Astrocyte of the hippocampus (primary cell): ENCODE data around the gene NOMO2.
"Not testable (repeated sequence)": the region's sequence is repeated elsewhere in the genome, so short reads cannot be mapped to it uniquely, and the experiment has no call there.

ENCODE experiments used
- DNase-seq: peaks from one replicate; pipeline ENCODE4 v3.0.0; 2011; ENCODE audit warnings: low read depth, low spot score

NOMO2 gene

DNA sequence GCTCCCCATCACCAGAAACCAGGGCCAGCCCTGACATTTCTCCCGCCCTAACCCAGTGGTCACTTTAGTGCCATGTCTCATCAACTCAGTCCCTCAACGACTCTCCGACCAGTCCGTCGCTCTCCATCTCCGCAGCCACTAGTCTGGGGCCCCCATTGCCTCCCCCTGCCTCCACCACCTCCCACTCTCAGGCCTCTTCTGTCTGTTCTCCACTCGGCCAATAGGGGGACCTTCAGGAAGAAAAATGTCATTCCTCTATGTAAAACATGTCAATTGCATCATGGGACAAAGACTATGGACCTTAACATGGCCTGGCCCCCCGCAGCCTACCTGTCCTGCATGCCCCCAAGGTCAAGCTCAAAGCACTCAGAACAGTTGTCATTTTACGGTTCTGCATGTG lies 39.3 kb downstream of the NOMO2 start:
- DNase-seq = not testable (repeated sequence)

- DNase-seq = not testable (repeated sequence)
Observed at GRCh38 chr16:18521445-18522181, 40.3 kb downstream of the NOMO2 start.

- not testable (repeated sequence) for DNase-seq
Observed at GRCh38 chr16:18518536-18519283, 43.2 kb downstream of the NOMO2 start.

GRCh38 chr16:18498430-18498829 lies 63.5 kb downstream of the NOMO2 start:
- DNase-seq = not testable (repeated sequence)

DNA sequence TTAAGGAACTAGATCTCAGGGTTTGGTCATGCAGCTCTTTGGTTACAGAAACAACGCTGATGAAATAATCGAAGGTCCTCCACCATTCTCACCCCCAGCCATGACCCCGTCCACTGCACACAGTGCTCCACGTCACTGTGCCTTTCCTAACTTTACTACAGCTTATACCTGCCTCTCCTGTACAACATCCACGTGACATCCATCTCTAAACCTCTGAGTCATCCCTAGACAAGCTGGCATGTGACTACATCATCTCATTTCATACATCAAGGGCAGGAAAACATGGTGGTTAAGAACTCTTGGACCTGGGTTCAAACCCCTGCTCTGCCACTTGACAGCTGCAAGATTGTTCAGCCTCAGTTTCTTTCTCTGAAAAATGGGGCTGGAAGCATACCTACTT lies 64.9 kb downstream of the NOMO2 start:
- DNase-seq = not testable (repeated sequence)

DNA sequence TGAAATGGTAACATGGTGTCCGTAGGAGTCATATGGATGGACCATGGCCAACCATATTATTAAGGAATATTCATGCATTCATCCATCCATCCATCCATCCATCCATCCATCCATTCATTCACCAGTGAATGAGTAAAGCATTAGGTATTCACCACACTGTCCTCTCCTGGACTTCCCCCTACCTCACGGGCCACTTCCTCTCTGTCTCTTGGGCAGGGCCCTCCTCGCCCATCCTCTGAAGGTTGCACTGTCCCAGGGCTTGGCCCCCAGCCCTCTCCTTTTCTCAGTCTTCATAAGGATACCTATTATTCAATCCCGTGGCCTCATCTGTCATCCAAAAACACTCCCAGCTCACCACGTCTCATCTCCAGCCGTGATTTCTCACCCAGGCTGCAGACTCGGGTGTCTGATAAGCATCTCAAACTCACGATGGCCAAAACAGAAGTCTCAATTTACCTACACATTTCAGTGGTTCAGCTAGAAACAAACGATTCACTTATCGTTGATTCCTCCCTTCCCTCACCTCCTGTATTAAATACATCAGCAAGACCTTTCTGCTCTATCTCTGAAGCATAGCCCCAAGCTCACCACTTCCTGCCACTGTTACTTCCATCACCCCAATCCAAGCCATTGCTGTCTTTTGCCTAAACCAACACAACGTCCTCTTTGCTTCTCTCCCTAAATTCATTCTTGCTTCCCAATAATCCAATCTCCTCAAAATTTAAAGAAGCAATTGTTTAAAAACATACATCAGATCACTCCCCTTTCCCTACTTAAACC lies 69.6 kb downstream of the NOMO2 start:
- DNase-seq = not testable (repeated sequence)

- DNase-seq = not testable (repeated sequence)
Observed at GRCh38 chr16:18436025-18436424, 125.9 kb downstream of the NOMO2 start.

DNA sequence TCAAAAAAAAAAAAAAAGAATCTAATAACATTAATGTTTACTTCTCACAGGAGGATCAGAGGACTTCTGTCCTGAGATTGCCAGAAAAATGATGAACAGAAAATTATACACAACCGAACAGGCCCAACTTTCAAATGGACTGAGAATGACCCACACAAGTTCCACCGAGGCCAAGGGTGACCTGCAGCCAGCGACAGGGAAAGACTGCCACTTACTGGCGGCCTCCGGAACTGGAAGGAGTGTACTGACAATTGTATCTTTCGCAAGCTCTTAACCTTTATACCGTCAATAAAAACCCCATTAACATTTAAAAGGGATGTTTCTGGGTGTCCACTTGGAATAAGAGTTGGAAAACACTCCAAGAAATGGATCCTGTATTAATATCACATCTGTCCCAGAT lies 146.1 kb downstream of the NOMO2 start:
- not testable (repeated sequence) for DNase-seq

DNA sequence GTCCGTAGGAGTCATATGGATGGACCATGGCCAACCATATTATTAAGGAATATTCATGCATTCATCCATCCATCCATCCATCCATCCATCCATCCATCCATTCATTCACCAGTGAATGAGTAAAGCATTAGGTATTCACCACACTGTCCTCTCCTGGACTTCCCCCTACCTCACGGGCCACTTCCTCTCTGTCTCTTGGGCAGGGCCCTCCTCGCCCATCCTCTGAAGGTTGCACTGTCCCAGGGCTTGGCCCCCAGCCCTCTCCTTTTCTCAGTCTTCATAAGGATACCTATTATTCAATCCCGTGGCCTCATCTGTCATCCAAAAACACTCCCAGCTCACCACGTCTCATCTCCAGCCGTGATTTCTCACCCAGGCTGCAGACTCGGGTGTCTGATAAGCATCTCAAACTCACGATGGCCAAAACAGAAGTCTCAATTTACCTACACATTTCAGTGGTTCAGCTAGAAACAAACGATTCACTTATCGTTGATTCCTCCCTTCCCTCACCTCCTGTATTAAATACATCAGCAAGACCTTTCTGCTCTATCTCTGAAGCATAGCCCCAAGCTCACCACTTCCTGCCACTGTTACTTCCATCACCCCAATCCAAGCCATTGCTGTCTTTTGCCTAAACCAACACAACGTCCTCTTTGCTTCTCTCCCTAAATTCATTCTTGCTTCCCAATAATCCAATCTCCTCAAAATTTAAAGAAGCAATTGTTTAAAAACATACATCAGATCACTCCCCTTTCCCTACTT lies 152.2 kb downstream of the NOMO2 start:
- DNase-seq = not testable (repeated sequence)

DNA sequence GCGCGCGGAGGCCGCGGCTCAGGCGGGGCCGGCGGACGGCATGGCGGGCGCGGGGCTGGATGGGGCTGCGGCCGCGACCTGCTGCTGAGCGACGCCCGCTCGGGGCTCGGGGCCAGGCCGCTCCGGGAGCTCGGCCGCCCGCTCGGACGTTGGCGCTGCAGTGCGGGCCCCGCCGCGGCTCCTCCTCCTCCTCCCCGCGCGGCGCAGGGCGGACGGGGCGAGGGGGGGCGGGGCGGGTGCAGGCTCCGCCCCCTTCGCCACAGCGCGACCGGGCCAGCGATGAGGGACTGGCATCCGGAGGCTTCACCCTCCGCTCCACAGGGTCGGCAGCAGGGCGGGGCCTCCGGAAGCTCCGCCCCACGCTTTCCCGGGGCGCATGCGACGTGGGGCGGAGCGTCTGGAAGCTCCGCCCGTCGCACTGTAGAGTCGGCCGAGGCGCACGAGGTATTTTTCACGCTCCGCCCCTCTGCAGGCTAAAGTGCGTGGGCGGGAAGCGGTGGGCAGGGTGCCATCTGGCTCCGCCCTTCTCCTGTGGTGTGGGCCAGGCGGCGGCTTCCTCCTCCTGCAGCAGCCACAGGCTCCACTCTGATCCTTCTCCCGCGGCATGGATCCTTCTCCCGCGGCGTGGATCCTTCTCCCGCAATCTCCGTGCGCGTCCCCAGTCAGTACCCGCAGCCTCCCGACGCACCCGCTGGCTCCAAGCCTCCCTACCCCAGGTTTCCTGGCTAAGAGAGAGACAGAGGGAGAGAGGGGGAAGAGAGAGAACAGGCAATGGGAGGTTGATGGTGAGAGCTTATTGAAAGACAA lies 159.8 kb downstream of the NOMO2 start:
- not testable (repeated sequence) for DNase-seq

DNA sequence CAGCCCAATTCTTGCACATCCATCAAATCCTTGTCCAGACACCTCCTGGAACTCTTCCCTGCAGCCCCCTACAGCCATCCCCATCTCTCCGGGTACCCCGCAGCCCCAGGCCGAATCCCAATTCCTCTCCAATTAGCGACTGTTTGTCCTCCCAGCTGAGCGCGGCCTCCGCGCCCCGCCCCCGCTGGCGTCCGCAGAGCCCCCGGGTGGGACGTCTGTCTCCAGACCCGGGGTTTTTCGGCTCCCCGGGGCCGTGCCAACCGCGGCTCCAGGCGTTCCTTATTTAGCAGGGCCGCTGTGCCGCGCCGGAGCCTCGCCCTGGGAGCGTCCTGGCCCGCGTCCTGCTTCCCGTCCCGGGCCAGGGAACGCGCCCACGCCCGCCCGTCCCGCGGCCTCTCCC lies 160.7 kb downstream of the NOMO2 start:
- not testable (repeated sequence) for DNase-seq

DNA sequence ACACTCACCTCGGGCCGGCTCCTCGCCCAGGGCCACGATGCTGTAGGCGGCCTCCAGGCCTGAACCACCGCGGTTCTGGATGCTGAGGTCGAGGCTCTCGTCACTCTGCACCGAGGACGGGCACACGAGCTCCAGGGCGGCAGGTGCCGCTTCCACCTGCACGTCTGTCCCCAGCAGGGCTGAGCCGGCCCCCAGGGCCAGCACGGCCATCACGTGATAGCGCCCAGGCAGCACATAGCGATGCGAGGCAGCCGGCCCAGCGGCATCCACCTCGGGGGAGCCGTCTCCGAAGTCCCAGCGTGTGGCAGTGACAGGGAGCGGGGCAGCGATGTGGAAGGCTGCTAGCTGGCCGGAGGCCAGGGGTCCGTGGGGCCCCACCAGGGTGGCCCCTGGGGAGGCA lies 167.5 kb downstream of the NOMO2 start:
- not testable (repeated sequence) for DNase-seq

DNA sequence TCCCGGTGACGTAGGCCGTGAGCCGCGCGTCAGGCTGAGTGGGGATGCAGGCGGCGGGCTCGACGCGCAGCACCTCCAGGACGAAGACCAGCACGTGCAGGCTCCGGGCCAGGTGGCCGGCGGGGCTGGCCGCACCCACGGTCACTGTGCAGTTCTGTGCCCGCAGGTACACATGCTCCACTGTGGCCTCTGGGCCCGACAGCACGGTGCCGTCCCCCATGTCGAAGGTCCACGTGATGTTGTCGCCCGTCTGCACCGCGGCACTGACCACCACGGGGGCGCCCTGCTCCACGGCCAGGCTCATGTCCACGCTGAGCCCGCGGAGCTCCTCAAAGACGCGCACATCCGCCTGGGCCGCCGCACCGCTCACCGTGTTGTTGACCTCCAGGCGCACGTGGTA lies 174.1 kb downstream of the NOMO2 start:
- DNase-seq = not testable (repeated sequence)

DNA sequence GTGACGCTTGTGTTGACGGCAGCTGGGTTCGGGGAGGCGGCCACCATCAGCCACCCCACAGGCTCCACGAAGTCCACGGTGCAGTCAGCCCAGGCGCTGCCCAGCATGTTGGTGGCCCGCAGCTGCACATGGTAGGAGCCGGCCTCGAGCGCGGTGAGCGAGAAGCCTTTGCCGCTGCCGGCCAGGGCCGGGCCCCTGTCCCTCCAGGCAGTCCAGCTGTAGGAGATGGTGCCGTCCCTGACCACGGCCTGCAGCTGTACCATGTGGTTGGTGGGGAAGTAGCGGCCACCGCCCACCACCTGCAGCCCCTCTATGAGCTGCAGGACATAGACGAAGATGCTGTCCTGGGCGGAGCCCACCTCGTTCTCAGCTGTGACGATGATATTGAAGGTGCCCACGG lies 175.4 kb downstream of the NOMO2 start:
- DNase-seq = peak; percentile 0

GRCh38 chr16:18385285-18385684 lies 176.6 kb downstream of the NOMO2 start:
- not testable (repeated sequence) for DNase-seq

- DNase-seq = not testable (repeated sequence)
Observed at GRCh38 chr16:18384869-18385268, 177.0 kb downstream of the NOMO2 start.

GRCh38 chr16:18384098-18384636 lies 177.7 kb downstream of the NOMO2 start:
- not testable (repeated sequence) for DNase-seq

DNA sequence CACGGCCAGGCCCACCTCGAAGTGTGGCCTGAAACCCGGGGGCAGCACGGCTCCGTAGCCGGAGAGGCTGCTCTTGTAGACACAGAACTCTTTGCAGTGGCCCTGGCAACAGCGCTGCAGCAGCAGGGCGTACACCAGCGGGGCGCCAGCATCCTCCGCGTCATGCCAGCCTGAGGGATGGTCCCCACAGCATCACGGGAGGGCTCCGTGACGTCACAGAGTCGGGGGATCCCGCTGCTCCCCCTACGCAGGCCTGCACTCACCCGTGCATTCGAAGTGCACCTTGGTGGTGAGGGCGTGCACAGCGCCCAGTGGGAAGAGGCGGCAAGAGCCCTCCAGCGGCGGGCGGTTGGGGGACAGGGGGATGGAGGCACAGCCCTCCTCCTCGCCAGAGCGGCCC lies 179.2 kb downstream of the NOMO2 start:
- not testable (repeated sequence) for DNase-seq
